GM21717 (cell line): ENCODE results near the gene LCA5L.
"Not testable (repeated sequence)": the region's sequence is repeated elsewhere in the genome, so short reads cannot be mapped to it uniquely, and the experiment has no call there.

ENCODE experiments used
- ATAC-seq: cut with Tn5 transposase; IDR thresholded peaks from one replicate; pipeline ENCODE4 v1.9.1; 2021; ENCODE audit warnings: mild to moderate bottlenecking, moderate library complexity; ENCODE audit not compliant: unreplicated experiment

LCA5L gene

DNA sequence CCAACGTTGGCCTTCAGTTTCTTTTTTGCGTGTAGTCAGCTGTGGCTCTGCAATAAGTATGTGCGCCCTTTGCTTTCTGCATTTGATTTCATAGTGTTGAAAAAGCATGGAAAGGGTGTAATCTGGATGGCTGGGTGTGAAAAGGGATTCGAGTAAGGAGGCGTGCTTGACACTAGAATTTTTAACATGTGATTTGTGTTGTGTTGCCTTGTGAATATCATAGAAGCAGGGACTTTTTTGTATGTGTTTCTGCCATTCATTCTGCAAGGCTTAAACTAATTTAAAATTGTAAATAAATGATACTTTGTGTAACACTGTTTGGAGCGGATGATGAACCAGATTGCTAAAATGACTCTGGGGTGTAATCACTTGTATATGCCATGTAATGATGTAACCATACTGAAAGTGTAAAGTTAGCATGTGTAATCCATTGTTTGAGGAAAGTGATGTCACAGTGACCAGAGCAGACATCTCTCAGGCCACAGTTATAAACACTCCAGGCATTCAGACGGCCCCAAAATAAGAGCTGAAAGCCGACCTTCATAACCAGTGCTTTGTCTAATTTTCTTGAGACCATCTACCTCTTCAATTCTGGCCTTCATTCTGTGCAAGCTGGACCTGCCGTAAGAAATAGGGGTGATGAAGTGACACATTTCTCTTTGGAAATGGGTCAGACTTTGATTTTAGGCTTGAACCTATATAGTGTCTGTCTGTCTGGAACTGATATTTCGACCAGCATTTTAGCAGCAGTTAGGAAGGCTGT lies 6.8 kb upstream of the LCA5L start:
- no peak for ATAC-seq

DNA sequence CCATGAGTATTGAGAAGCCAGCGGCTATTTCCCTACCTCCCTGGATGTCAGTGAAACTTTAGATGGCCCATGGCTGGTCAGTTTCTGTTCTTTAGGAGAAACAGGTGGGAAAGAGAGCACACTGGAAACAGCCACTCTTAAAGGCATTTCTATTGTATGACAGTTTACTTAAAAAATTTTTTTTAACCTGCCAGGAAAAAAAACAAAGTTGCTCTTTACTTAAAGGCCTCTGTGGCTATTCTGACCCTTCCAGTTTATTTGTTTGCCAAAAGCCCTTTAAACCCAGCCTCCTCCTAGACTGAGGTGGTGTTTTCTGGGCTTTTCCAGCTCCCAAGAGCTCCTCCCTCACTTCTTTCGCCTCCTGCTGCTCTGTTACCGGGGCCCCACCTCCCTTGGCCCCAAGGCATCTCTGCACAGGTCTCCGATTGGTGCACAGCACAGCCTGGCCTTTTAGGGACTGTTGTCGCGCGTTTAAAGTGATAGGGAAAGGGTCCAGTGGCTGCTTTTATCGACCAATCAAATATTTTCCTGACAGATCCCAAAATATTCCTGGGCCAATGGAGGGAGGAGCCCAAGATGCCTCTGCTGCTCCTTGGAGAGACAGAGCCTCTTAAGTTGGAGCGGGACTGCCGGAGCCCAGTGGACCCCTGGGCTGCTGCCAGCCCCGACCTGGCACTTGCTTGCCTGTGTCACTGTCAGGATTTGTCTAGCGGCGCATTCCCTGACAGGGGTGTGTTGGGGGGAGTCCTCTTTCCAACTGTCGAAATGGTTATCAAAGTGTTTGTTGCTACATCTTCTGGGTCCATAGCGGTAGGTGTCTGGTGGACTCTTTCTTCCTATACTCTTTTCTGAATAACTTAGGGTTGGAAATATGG lies 6.0 kb upstream of the LCA5L start, which contains the start of gene SH3BGR:
TSS of gene SH3BGR (plus strand) at position 639 of the 875 bp plus-strand sequence. CDS start at position 766, 127 bp downstream.
- no peak for ATAC-seq

DNA sequence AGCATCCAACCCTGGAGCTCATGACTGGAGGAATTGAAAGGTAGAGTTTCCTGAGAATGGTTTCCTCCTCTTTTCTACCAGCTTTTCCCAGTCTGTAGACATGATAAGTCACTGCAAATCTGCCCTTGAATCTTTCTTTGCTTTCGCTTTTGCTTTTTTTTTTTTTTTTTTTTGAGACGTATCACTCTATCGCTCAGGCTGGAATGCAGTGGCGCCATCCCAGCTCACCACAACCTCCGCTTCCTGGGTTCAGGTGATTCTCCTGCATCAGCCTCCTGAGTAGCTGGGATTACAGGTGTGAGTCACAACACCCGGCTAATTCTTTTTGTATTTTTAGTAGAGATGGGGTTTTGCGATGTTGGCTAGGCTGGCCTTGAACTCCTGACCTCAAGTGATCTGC lies 1.7 kb upstream of the LCA5L start:
- no peak for ATAC-seq

DNA sequence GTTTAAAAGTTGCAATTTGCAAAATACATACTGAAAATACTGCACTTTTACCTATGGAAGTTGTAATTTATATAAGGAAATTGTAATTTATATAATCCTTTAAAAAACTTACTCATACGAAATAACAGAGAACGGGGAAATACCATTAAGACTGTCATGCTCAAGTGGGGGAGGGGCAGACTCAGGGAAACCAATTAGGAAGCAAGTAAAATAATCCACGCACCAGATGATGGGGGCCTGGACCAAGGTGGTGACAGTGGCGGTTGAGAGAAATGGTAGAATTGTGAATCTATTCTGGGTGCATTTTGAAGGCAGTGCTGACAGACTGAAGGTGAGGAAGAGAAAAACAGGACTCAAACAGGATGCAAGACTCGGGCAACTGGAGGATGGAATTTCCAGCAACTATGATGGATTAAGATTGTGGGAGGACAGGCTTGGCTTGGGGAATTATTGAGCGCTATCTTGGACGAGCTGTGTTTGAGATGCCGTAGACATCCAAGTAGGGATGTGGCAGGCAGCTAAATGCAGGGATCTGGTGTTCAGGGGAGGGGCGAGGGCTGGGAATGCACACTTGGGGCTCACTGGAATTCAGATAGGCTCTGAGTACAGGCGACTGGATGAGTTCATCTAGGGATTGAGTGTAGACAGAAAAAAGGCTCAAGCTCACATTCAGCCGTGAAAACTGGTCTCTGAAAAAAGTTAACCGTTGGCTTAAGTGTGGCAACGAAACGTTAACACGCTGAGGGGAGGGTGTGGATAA lies 977 bp downstream of the LCA5L start:
- no peak for ATAC-seq

DNA sequence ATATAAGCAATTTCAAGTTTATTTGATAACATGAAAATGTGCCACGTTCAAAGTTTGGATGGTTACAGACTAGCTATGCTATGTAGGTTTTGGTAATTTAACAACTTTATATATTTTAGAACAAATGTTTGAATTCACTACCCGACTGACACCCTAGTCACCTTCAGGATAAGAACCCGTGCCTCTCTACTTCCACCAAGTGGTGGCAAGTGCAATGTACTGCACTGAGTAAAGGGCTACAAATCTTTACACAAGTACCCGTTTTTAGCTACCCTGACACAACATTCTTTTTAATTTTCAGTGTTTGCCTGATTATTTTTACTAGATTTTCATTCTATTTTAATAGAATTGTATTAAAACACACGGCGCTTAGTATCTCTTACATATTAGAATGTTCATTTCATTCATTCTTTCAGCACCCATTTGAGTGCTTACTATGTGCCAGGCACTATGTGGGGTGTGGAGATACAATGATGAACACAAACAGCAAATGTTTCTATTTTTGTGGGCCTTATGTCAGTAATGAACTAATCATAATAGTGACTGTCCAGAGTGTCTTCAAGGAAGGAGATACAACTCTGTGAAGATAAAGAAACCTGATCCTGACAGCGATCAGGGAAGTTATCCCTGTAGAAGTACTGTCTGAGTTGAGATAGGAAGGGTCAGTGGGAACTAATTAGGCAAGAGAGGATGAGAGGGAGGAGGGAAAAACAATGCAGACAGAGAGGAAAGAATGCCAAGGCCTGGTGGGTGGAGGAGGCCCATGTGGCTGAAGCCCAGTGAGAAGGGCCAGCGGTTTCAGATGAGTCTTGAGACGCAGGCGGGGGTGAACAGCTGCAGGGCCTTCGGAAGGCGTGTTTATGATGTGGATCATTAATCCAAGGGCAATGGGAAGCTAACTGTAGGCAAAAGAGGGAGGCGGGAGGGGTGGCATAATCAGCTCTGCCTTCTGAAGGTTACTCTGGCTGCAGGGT lies 3.8 kb downstream of the LCA5L start:
- ATAC-seq, result peak; percentile 33

DNA sequence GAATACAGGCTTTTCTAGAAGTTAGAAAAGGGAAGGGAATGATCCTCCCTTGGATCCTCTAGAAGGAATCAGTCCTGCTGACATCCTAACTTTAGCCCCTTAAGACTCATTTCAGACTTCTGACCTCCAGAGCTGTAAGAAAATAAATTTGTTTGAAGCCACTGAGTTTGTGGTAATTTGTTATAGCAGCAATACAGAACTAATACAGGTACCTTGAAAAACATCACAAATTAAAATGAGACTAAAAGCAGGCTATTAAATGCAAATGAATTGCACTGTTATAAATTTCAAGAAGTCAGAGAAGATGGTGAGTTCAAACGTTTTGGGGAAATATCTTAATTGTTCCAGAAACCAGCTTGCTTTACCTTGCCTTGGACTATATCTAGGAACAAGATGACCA lies 6.3 kb downstream of the LCA5L start:
- ATAC-seq, result no peak

DNA sequence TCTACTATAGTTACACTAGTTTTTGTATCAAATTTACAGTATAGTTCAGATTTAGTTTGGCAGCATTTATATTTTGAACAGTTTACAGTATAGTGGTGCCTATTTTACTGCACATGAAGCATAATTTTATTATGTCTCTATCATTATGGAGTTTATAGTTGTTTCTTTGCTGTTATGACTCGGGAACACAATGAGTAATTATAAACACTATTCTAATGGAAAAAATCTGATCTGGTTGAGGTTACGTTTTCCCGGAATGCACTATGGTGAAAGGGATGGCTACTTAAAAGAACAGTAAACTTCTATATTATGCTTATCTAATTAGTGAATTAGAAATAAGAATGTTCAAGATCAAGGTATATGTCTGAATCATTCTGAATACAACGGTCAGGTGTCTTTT lies 10.6 kb downstream of the LCA5L start:
- no peak for ATAC-seq

DNA sequence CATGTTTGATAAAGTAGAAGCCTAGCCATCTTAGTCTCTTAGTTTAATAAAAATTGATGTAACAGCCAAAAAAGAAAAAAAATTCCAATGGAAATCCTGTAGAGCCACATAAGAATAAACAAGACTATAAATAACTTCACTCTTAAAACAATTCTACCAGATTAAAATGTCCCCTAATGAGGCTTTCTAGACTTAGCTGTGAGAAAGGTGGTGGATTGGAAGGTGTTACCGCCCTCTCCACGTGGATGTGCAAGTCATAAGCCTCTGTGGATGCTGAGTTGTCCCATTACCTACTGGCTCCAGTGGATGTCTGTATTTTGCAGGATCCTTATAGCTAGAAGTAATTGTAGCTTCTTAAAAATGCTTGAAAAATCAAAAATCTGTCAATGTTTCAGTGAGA lies 14.6 kb downstream of the LCA5L start:
- ATAC-seq, result no peak

DNA sequence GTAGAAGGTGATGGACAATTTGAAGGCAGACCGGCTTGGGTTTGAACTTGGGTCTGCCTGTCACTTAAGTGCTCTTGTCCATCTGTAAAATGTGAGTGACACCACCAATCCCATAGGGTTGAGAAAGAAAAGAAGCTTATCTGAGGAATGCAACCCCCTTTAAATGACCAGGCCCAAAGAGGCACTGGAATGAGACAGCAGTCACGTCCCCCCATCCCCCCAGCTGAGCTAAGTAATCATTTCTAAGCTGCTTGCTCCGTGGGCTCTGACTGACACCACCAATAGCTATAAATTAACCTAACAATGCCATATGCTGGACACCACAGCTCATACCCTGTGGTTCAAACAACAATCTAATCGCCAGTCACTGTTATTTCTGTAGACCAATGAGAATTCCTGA lies 15.1 kb downstream of the LCA5L start:
- no peak for ATAC-seq

DNA sequence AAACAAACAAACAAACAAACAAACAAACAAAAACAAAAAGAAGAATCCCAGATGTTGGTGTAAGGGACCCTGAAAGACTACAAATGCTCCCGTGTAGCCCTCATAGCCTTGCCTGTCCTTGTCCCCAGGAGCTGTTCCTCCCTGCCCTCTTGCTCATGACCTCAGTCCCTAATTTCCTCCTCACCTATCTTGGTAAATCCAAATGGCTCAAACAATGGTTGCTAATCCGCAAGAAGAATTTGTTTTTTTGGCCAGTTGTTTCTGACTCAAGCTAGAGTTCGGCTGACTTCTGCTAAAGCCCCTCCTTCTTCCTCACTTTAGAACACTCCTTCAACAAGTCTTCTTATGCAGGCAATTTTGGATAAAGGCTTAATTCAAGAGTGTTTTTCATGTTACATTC lies 15.6 kb downstream of the LCA5L start:
- ATAC-seq, result no peak

DNA sequence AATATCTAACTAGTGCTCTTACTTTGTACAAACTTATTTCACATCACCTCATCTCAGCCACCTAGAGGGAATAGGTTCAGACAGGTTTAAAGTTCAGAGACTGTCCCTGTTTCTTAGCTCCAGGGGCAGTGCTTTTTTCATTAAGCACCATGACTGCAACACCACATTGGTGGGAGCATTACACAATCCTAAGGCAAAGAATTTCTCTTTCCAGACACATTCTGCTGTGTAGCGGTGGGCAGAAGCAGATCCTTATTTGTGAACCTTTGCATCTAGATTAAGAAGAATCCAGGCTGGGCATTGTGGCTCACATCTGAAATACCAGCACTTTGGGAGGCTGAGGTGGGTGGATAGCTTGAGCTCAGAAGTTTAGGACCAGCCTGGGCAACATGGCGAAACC lies 16.1 kb downstream of the LCA5L start:
- ATAC-seq, result no peak

DNA sequence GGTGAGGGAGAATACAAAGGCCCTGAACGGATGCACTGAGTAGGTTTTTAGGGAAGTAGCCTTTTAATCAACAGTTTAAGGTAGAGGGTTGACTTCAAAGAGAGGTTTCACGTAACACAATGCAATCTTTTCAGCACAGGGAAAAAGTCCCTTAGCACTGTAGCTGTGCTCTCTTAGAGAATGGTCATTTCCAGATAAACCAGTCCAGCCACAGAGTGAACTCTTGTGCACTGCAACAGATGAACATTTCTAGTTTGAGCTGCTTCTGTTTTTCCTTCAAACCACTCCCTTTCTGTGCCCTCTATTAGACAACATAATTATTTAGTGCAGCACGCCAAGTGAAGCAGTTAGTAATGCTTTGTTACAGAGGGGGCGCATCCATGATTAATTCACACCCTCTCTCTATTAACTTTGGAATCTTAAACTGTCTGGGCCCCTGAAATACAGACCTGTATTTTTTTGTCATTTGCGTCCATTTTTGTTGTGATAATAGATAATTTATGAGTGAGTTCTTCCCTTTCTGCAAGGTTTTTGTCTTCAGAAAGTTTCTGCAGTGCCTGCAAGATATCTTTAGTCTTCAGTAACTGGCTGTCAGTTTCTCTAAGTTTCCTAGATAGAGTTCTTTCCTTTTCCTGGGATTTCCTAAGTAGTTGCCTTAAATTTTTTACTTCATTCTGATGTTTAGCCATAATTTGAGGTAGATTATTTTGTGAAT lies 22.9 kb downstream of the LCA5L start:
- no peak for ATAC-seq

DNA sequence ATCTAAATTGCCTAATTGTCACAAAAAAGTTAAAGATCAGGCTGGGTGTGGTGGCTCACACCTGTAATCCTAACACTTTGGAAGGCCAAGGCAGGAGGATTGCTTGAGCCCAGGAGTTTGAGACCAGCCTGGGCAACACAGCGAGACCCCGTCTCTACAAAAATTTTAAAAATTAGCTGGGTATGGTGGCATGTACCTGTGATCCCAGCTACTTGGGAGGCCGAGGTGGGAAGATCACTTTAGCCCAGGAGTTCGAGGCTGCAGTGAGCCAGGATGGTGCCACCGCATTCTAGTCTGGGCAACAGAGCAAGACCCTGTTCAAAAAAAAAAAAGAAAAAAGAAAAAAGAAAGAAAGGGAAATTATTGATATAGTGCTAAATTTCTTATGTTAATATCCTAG lies 26.4 kb downstream of the LCA5L start:
- not testable (repeated sequence) for ATAC-seq

DNA sequence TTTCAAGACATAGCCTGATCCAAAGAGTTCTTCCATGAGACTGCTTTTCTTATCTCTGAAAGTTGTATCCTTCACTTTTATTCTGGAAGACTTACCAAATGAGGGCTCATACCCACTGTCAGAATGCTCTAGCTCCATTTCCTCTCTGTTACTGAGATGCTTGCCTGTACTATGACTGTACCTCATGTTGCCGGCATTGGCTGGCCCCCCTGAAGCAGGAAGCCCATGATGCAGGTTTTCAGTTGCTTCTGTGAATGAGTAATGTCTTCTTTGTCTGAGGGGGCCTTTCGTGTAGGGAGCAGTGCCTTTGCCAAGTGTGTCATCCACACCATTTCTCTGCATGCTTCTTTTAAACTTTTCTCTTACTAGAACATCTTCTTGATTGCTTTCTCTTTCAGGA lies 39.5 kb downstream of the LCA5L start:
- ATAC-seq, result no peak

DNA sequence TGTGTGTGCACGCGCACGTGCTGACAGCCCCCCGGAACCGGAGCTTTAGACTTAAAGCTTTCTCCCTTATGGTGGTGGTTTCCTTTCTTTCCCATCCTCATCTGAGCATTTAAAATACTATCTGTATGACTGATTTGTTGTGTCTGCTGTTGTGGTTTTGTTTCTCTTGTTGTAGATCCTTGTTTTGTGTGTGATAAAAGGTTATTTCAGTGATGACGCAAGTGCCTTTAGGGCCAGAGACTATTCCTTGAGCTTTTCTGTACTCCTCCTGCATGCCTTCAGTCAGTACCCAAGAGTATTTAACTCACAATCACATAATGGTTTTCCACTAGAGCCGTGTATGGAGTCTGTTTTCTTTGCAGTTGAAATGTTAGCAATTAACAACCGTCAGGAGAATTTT lies 45.4 kb downstream of the LCA5L start:
- ATAC-seq, result no peak

DNA sequence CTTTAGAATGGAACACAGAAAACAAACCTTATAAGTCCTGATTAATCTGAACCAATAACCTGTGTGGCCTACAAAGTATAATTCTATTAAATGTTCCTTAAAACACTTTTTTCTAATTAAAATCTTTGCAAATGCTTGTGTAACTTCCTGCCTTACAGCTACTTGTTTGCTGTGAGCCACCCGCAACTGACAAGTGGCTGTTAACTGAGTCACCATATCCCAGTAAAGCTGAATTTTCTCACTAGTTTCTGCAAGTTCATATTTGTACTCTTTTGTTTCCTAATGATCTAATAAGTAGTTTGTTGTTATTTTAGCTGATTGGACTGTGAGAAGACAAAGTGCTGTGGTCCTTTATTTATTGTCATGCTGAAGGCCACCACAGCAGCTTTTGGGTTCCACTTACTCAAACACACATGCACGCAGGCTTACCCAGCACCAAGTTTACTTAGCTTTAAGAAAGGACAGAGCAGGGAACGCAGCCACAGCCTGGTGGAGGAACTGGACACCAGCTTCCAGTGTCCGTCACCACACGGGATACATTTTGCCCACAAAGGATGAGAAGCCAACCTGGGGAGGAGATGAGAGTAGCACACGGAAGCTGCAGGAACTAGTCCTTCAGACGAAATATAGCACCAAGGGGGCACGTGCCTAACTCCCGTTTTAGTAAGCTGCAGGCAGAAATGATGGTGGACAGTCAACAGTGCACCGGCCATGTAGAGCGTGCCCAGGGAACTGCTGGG lies 47.8 kb downstream of the LCA5L start:
- ATAC-seq, result no peak

DNA sequence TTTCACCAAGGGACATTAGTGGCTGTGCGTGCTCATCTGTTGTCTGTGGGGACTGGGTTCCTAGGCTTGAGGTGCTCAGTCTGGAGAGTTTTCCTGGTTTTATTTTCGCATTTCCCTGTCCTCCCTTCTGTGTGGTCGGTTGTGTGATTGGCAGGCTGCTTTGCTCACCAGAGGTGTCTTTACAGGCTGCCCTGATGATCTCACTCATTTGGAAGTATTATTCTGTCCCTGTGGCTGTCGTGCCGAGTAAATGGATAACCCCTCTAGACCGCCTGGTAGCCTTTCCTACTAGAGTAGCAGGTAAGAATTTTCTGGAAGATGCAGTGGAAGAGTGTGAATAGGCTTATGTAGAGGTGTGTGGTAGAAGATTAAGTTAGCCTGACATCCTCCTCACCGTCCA lies 52.6 kb downstream of the LCA5L start:
- ATAC-seq, result no peak

DNA sequence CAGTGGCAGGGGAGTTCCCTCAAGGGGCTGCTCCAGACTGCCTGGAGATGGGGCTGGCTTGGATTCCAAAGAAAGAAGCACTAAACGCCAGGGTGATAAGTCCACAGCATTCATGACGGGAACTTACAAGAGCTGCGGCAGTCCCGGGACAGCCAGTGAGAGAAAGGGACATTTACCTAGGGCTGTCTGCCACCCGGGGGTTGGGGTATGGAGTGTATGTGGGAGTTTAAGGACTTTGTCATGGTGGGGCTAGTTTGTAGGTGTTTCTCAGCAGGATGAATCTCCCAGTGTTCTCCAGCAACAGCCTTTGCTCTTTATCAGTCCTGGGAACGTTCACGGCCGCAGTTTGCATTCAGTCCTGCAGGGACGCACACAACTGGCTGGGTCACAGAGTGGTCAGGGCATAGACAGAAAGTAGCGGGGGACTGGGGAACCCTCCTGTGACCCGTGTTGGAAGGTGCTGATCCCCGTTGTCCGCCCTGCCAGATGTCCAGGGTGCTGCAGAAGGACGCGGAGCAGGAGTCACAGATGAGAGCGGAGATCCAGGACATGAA lies 55.3 kb downstream of the LCA5L start:
- ATAC-seq, result no peak

DNA sequence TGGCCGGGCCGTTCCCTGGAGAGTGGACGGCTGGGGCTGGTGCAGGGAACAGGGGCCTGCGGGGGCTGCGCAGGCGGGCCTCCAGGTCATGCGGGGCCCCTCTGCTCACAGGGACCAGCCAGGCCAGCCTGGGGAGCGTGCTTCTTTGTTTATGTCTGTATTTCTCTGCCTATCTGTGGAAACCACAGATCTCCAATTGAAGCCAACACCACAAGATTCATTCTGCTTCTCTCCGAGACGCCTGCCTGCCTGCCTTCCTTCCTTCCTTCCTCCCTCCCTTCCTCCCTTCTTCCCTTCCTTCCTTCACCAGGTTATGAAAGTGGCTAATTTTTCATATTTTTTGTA lies 56.8 kb downstream of the LCA5L start:
- no peak for ATAC-seq
